VCaP (cell line): Measurements from ENCODE around the gene AARSD1.
"Not testable (repeated sequence)": the region's sequence is repeated elsewhere in the genome, so short reads cannot be mapped to it uniquely, and the experiment has no call there.

Experiments used
- H3K27ac ChIP-seq: fragments of 450-650 bp; 2 replicates; pipeline ENCODE4 v1.5.1; 2017
- TF ChIP-seq, protein P1 (sequence below): fragments of 450-650 bp; conservative IDR thresholded peaks from 2 replicates; pipeline ENCODE4 v1.5.1; 2017; ENCODE audit warnings: mild to moderate bottlenecking, moderate library complexity

AARSD1 gene

GRCh38 chr17:42937712-42938596 is 26.3 kb downstream of the AARSD1 start:
- TF ChIP-seq, protein P1, sequence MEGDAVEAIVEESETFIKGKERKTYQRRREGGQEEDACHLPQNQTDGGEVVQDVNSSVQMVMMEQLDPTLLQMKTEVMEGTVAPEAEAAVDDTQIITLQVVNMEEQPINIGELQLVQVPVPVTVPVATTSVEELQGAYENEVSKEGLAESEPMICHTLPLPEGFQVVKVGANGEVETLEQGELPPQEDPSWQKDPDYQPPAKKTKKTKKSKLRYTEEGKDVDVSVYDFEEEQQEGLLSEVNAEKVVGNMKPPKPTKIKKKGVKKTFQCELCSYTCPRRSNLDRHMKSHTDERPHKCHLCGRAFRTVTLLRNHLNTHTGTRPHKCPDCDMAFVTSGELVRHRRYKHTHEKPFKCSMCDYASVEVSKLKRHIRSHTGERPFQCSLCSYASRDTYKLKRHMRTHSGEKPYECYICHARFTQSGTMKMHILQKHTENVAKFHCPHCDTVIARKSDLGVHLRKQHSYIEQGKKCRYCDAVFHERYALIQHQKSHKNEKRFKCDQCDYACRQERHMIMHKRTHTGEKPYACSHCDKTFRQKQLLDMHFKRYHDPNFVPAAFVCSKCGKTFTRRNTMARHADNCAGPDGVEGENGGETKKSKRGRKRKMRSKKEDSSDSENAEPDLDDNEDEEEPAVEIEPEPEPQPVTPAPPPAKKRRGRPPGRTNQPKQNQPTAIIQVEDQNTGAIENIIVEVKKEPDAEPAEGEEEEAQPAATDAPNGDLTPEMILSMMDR = peak; percentile 92
- no peak overlapping the region for H3K27ac ChIP-seq

DNA sequence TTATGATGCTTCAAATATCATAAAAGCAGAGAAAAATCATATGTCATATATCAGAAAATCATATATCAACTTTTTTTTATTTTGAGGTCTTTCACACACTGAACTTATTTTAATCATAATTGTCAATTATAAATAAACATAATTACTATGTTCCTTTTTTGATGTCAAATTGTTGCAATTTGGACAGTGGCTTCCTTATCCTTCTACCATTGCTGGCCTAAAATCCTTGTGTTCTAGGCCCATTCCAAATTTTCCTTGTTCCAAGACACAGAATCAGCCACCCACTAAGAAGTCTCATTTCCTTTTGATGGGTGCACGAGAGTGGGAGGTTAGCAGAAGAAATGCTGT is 34.8 kb downstream of the AARSD1 start:
- TF ChIP-seq, protein P1 = peak; percentile 40; the same call in 1 of the 2 replicates
- no peak overlapping the region for H3K27ac ChIP-seq

DNA sequence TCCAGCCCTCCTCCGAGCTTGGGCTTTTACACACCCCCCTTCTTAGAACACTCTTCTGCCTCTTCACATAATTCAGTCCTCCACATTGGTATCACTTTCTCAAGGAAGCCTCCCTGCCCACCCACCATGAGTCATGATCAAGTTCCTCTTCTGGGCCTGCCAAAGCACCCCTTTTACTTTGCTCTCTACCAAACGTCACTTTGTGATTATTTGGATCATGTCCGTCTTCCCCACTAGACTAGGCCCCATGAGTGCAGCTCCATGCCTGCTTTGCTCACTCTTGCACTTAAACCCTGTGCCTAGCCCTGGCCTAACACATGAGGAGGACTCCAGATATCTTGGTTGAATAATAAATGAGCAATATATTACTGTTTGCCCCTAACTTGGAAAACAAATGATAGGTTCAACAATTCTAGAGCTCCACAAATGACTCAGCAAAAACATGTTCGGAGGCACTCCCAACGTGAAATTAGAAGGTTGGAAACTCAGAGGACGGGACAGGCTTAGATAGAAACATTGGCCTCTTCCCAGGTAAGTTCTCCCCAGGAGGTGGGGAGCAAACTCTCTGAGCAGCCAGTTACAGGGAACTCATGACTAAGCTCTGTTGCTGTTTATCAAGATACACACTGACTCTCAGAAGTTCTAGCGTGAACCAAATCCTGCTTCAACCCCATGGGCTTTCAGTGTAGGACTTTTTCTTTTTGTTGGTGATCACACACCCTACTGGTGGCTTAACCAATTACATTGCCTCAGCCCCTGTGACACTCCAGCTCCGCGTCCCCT is 35.3 kb downstream of the AARSD1 start:
- TF ChIP-seq, protein P1 = peak; percentile 75
- H3K27ac ChIP-seq = no peak overlapping the region

GRCh38 chr17:42924891-42925290 is 39.4 kb downstream of the AARSD1 start:
- H3K27ac ChIP-seq = no peak overlapping the region
- TF ChIP-seq, protein P1 = no peak

- not testable (repeated sequence) for H3K27ac ChIP-seq
These were observed 40.8 kb downstream of the AARSD1 start for GRCh38 chr17:42923472-42923871.

DNA sequence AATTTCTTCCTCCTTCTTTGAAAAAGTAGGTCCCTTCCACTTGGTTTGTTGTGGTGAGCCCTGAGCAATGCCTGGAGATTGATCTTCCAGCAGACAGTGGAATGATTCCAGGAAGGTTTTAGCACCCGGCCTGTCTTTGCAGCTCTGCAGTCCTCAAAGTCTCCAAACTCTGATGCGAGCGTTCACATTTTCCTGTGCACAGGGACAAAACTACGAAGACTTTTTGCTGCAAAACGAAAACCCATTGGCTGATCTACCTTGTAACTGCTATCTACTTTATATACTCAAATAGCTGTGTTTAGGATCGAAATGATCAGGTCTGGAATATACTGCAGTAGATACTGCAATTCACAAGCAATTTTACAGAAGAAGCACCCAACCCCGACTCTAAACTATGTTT is 42.0 kb downstream of the AARSD1 start:
- TF ChIP-seq, protein P1 = no peak
- no peak overlapping the region for H3K27ac ChIP-seq

- TF ChIP-seq, protein P1 = no peak
- H3K27ac ChIP-seq = 0 out of 2 replicates have a peak overlapping the region, but pooled peaks have one; percentile 85
These were observed 43.3 kb downstream of the AARSD1 start for GRCh38 chr17:42920922-42921321.
